Measurements from ENCODE around the gene DERL2. TPM values are rescaled to one million over a fixed set of nuclear protein-coding genes. Genes with fewer than 3 reads are reported as not detected.

DERL2 gene
- total RNA-seq, 1 donor from 2014 or later, result 23.1 TPM

DNA sequence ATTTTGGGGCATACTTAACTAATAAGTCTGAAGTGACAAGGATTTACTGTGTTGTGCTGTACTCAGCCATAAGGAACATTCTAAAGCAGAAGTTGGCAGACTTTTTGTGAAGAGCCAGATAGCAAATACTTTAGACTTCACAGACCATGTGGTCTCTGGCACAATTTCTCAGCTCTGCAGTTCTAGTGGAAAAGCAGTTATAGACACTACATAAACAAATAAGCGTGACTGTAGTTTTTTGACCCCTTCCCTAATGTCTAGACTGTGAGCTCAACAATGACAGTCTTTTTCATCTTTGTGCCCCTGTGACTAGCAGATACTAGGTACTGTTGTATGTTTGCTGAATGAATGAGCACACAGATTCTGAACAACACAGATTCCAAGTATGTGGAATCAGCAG is 61.1 kb downstream of the DERL2 start:
- intact Hi-C loops (cut with DNase I), result no loop called here
- no peaks in the 10 kb centered on the region for H3K9me3 ChIP-seq
- DNase-seq (ENCODE audit: extremely low spot score in 2 of 2), result no peak
- no peaks in the 10 kb centered on the region for H3K27me3 ChIP-seq
- TF ChIP-seq POLR2AphosphoS5 (IDR thresholded peaks at IDR 0.05; ENCODE audit: insufficient read depth in 1 of 2, low read depth in 1 of 2), result no peak
- TF ChIP-seq CTCF (IDR thresholded peaks at IDR 0.05), result no peak
- TF ChIP-seq POLR2A (IDR thresholded peaks at IDR 0.05), result no peak
- peaks cover 12% of the 10 kb centered on the region for H3K4me1 ChIP-seq
- H3K27ac ChIP-seq, result no peak overlapping the region
- H3K4me3 ChIP-seq, result no peak overlapping the region
- H3K36me3 ChIP-seq, result peaks cover 0 to 64% of the 10 kb centered on the region in 2 donors

DNA sequence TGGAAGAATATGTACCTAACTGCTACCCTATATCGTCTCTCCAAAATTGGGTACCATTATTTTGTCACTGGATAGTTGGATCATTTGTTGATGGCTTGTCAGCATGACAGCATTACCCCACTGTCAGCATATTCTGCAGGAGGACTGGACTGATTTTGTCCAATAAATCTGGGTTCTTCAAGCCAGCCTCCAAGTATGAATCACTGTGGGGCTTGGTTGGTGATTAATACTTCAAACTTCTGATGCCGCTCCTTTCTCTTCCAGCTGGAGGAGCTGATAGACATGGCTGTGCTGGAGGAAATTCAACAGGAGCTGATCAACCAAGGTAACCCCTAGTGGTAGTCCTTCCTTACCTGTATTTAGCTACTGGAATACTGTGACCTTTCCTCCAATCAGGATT is 63.5 kb downstream of the DERL2 start:
- TF ChIP-seq POLR2A (IDR thresholded peaks at IDR 0.05) (no peak), CTCF (IDR thresholded peaks at IDR 0.05) (no peak), POLR2AphosphoS5 (IDR thresholded peaks at IDR 0.05; ENCODE audit: insufficient read depth in 1 of 2, low read depth in 1 of 2) (no peak)
- H3K4me3 ChIP-seq, result no peak overlapping the region
- no peak overlapping the region for H3K27ac ChIP-seq
- H3K36me3 ChIP-seq, result peaks cover 0 to 42% of the 10 kb centered on the region in 2 donors
- intact Hi-C loops (cut with DNase I), result no loop called here
- H3K4me1 ChIP-seq, result peaks cover 25% of the 10 kb centered on the region
- H3K9me3 ChIP-seq, result no peaks in the 10 kb centered on the region
- no peak for DNase-seq (ENCODE audit: extremely low spot score in 2 of 2)
- H3K27me3 ChIP-seq, result no peaks in the 10 kb centered on the region

Other genes with a start within 250 kb of the DERL2 start
- gene RABEP1, start 203.9 kb downstream of the DERL2 start, total RNA-seq, result 33.4 TPM
- 72.2 TPM for gene NUP88, start 66.5 kb downstream of the DERL2 start, total RNA-seq
- gene RPAIN, start 66.0 kb downstream of the DERL2 start, total RNA-seq, result 43.5 TPM
- gene C1QBP, start 47.0 kb downstream of the DERL2 start, total RNA-seq, result 97.0 TPM
- 14.0 TPM for gene DHX33, start 17.2 kb downstream of the DERL2 start, total RNA-seq
- 9.3 TPM for gene MIS12, start 388 bp upstream of the DERL2 start, total RNA-seq
- 83.7 TPM for gene NLRP1, start 98.3 kb upstream of the DERL2 start, total RNA-seq